DMS153 (cell line): ENCODE results near the gene LIPK.
"Not testable (repeated sequence)": the region's sequence is repeated elsewhere in the genome, so short reads cannot be mapped to it uniquely, and the experiment has no call there.

Source experiments
- DNase-seq: peaks from one replicate; lab custom pipeline; 2025; lab: John Stamatoyannopoulos, UW

Gene LIPK

DNA sequence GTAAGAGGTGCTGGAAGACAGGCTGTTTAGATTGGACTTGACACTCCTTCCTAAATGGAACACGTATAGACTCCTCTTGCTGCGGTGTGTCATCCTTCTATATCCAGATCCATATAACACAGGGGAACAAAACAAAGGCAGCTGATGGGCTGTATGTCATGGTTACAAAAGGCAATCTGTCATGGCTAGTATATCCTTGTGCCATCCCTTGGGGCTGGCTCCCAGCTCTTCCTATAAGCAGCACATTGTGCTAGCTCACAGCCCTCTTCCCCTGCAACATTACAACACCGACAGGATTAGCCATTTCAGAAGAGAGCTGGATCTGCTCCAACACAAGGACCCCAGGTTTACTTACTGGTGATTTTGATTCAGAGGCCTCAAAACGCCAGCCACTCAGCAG is 15.3 kb downstream of the LIPK start:
- no peak for DNase-seq

DNA sequence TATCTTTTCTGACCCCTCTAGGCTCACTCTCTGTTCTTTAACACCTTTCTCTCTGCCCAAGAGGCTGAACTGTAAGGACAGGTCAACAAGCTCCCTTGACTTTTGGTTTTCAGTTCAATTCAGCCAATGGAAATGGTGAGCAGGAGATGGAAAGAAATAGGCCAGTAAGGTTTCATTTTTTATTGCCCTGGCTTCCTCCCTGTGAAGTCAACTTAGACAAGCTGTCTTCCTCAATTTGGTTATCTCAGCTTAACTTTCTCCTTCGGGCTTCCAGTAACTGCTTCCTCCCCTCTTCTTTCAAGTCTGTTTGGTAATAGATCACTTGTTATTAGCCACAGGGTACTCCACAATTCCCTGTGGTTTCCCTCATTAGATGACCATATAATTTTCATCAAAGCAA is 19.7 kb downstream of the LIPK start:
- no peak for DNase-seq

DNA sequence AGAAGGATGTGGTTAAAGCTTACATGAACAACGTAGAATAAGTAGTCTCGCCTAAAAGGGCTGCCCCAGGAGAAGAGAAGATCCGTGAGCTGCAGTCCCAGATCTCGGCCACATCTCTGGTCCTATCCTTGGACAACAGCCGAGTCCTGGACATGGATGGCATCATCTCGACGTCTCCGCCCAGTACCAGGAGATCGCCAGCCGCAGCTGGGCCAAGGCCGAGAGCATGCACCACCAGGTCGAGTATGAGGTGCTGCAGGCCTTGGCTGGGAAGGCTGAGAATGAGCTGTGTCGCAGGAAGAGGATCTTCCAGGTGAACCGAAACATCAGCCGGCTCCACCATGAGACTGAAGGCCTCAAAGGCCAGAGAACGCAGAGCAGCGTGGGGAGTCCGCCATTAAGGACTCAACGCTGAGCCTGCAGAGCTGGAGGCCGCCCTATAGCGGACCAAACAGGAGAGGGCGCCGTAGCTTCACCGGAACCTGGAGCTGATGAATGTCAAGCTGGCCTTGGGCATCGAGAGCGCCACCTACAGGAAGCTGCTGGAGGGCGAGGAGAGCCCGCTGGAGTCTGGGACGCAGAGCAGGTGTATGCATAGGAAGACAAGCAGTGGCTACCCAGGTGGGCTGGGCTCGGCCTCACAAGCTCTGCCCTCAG is 22.2 kb downstream of the LIPK start:
- no peak for DNase-seq

GRCh38 chr10:88730864-88731263 is 24.8 kb downstream of the LIPK start:
- no peak for DNase-seq

GRCh38 chr10:88731296-88731695 is 25.2 kb downstream of the LIPK start:
- no peak for DNase-seq

DNA sequence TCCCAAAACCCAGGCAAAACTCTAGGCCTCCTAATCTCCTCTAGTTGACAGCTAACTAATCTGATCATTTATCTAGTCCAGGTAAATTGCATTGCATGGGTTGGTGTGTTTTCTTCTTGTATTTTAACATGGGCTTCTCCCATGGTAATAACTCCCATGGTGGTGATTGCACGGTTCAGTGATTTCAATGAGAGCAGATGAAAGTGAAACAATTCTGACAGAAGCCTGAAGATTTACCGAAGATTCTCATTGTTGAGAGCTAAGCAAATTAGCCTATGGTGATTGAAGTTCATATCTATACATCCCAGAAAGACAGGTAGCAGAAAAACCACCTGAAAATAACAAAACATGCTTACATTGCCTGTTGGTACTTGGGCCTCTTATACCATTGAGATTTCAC is 27.2 kb downstream of the LIPK start:
- DNase-seq = no peak

DNA sequence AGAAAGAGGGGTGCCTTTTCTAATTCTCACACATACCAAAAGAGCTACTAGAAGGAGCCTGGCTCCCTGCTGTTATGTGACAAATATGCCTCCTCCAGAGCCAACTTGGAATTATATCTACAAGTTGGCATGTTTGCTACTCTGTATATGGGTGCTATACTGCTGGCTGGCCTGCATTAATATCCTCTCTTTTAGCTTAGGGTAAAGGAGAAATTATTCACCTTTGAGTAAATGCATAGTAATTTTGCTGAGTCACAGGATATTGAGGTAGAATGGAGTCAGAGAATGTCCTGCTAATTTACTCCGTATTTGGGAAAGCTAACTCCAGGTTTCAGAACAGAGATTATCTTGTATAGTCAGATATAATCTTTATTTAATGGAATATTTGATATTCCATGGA is 29.6 kb downstream of the LIPK start:
- DNase-seq = no peak

GRCh38 chr10:88741921-88742320 is 35.9 kb downstream of the LIPK start:
- not testable (repeated sequence) for DNase-seq

DNA sequence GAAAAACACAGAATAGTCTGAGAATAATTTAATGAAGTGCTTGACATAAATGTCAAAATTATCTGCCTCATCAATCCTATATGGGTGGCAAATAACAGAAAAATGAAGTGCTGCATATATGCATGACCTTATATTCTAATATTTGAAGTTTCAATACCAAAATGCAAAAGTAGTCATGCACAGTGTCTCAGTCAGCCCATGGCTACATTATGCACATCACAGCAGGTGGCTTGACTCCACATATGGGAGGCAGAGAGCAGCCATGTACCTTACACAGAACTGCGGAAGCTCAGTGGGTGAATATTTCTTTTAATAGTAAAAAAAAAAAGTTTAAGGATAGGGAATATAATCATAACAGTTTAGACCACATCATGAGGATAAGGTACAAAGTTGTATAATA is 36.4 kb downstream of the LIPK start:
- DNase-seq = no peak

DNA sequence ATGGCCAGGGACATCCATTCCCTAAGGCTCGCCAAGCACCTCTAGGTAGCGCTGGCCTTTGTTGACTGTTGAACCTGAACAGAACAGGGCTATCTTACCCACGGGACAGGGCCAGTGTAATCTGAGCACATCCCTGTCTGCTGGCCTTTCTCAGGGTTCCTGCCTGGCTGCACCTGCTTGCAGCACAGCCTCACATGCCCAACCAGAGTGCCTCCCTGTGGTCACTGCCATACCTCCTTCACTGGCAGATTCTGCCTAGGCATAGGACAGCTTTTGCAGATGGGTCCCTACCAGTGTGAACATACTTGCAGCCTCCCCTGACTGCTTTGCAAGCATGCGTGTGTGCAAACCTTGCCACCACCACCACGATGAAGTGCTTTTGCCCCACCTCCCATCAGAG is 38.0 kb downstream of the LIPK start:
- no peak for DNase-seq

GRCh38 chr10:88745633-88746032 is 39.6 kb downstream of the LIPK start:
- DNase-seq = no peak

DNA sequence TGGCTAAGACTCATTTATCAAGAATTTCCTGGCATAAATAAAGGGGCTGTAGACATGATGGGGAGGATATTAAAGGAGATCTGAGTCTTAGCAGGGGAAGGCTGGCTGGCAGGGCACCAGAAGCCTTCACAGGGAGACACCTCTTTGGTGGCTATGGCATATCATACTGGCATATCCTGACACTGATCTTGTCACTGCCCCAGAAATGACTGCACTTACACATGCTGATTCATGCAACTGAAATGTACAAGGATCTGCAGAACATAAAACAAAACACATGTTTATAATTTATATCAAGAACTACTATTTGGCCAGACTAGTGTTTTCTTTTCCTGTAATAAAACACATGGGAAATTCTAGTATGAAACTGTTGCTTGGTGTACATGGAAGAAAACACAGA is 48.2 kb downstream of the LIPK start:
- no peak for DNase-seq

DNA sequence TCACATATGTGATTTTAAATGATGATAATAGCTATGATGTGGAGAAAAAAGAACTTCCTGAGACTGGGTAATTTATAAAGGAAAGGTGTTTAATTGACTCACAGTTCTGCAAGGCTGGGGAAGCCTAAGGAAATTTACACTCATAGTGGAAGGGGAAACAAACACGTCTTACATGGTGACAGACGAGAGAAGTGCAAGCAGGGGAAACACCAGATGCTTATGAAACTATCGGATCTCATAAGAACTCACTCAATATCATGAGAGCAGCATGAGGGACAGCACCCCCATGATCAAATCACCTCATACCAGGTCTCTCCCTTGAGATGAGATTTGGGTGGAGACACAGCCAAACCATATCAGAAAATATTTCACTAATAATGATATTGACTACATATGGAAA is 49.7 kb downstream of the LIPK start:
- DNase-seq = no peak

GRCh38 chr10:88756660-88757059 is 50.6 kb downstream of the LIPK start:
- no peak for DNase-seq

DNA sequence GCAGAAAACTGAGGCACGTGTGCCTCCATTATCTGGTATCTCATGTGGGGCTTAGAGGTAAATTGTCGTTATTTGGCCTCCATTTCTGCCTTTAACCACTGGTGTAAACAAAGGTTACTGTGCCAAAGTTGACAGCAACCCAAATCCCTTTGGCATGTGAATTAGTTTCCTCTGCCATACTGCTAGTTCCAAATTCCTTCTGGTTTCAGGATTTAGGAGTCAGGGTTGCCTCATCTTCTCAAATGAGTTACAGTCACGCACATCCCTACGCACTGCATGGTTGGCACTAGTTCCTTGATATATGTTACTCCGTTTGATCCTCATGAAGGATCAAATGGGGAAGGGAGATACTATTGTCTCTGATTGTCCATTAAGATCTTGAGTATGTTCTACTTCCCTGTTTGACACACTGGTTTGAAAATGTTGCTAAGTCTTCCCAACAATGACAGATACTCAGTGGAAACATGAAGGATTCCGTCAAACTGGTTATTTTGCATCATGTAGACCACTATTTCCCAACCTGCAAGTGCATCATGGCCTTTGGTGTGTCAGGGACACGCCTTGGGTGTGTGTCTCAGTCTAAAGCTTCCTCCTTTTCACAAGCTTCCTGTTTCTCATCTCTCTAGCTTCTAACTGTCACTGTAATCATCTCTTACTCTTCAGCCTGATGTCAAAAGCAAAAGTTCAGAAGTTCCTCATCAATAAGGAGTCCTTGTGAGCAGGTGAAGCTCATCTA is 53.5 kb downstream of the LIPK start, which contains the start of gene LIPN:
LIPN (plus strand) TSS at position 655 of the 736 bp plus-strand sequence. CDS start 1,386 bp downstream, outside the sequence.
- no peak for DNase-seq

DNA sequence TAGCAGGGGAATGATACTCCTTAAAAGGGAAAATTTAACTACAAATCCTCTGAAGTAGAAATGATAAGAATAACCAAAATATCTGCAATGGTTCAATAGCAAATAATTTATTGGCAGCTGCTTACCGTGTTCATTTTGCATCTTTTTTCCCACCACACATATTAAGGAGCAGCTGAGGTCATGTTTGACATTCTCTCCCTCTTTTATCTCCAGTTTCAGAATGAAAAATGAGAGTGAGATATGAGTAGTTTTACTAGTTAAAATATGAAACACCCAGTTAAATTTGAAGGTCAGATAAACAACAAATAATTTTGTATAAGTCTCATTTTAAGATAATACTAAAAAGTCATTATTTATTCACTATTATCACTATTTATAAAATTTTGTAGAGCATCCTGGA is 56.9 kb downstream of the LIPK start:
- no peak for DNase-seq

DNA sequence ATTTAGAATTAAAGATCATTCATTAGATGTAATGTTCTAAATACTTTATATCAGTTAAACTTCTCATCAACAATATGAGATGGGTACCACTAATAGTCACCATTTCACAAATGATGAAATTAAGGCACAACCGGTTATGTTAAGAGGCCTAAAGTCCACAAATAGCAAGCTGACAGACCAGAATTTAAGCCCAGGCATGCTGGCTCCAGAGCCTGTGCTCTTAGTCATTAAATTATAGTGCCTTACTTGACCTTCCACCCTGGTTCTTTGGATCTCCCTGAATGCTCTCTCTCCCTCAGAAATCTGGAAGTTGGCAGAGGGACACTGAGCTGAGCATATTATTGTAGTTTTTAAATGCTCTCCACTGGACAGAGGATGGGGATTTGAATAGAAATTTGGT is 57.4 kb downstream of the LIPK start:
- no peak for DNase-seq

DNA sequence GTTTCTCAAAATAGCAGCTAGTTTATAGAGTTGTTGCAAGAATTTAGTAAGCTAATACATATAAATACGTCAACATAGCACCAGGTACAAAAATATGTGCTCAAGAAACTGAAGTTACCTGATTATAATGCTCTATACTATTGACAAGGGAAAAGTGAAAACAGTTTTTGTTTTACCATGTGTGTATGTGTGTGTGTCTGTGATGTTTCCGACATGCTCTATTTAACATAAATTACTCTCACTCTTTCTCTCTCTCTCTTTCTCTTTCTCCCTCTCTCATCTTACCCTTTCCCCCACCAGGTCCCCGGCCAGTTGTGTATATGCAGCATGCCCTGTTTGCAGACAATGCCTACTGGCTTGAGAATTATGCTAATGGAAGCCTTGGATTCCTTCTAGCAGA is 58.1 kb downstream of the LIPK start:
- DNase-seq = no peak

DNA sequence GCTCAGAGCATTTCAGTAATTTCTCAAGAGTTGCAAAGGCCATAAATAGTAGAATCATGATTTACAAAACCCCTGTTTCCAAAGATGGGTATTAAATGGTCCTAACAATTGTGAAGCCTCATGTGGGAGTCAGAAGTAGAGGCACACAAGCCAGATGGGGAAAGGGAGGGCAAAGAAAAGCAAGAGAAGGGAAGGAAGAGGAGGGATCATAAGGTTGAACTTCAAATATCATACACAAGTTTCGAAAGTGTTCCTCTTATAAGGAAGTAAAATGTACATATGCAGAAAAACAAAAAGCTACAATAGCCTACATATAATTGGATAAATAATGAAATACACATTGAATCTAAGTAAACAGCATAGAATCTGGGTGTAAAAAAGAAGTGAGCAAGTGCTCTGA is 59.8 kb downstream of the LIPK start:
- no peak for DNase-seq

GRCh38 chr10:88769384-88769783 is 63.3 kb downstream of the LIPK start:
- no peak for DNase-seq

GRCh38 chr10:88781206-88781605 is 75.2 kb downstream of the LIPK start:
- no peak for DNase-seq

- DNase-seq = no peak
Measured at GRCh38 chr10:88782222-88782621, 76.2 kb downstream of the LIPK start.

DNA sequence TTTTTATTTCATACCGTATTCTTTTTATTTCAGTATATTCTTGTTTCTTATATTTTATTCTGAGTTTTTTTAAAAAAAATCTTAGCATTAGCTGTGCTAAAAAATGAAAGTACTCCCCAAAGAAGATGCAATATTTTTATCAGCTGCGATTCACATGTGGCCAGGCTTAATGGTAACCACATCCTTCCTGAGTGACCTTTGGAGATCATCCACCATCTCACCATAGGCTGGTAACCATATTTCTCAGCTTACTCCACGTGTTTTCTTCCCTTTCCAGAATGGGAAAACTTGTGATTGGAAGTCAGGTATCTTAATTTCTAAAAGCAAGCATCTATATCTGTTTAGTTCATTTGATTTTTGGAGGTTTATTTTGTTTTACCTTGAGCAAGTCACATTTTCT is 77.7 kb downstream of the LIPK start:
- DNase-seq = no peak
